Hematopoietic multipotent progenitor cell treated with erythropoietin and hydrocortisone succinate and interleukin-3 and kit ligand, for 15 days (in vitro differentiated cells): ENCODE results near the gene GLCCI1.
"Not testable (repeated sequence)": the region's sequence is repeated elsewhere in the genome, so short reads cannot be mapped to it uniquely, and the experiment has no call there.

ENCODE experiments used
- DNase-seq: peaks from one replicate; pipeline ENCODE4 v3.0.0-alpha.2; 2015; ENCODE audit warnings: low spot score

Gene GLCCI1

DNA sequence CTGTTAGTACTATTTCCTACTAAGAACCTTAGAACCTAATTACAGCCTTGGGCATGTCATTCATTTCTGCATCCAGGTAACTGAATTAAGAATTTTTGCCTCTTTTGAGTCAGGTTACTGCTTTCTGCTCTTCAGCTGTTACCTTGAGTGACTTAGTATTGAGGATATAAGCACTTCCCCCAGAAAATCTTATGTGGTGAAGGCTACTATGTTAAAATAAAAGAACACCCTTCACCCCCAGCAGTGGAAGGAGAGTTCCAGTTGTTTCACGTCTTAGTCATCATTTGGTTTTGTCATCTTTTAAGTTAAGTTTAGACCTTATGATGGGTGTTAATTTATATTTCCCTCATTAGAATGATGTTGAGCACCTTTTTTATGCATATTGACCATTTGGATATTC is 82.8 kb downstream of the GLCCI1 start:
- no peak for DNase-seq

DNA sequence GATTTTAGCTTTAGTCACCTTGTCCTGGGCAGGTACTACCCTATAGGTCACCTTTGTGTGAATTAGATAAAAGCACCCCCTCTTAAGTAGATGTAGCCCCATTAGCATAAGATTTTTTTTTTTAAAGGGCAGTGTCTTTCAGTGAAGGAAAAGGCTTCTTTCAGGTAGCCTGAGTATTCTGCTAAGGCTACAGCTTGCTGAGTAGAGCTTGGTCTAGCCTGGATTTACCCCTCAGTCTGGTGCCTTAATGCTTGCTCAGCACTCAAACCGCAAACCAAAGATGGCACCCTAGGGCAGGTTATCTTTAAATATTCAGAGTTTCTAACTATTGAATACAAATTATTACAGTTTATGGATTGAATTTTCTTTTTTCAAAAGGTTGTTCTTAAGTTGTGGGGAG is 83.4 kb downstream of the GLCCI1 start:
- no peak for DNase-seq

DNA sequence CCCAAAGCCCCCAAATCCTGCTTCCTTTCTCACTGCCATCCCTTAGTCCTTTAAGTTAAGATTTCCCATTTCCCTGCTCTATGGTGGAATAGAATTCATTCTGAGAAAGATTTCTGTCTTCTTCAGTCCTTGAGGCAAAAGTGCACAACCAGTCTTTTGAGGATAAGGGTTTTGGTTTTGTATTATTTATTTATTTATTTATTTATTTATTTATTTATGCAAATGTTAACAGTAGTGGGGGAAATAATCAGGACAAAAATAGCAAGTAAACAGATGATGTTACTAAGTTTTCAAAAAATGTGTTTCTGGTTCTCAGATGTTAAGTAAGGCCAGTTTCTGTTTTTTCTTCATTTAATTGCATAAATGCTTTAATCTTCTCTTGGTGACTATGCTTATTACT is 84.2 kb downstream of the GLCCI1 start:
- DNase-seq, result no peak

DNA sequence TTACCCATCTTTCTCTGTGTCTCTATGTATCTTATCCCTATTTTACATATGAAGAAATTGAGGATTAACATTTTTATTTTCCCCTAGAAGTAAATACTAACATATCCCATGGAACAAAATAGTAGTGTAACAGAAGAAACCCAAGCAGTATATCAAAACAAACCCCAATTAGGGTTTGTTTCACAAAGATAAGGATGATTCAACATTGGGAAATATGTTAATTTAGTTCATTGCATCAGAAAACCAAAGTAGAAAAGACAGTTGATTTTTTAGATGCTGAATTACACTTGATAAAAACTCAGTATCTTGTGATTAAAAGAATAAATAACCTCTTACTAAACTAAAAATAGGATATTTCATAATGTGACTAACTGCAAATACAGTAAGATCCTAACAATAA is 87.8 kb downstream of the GLCCI1 start:
- no peak for DNase-seq

DNA sequence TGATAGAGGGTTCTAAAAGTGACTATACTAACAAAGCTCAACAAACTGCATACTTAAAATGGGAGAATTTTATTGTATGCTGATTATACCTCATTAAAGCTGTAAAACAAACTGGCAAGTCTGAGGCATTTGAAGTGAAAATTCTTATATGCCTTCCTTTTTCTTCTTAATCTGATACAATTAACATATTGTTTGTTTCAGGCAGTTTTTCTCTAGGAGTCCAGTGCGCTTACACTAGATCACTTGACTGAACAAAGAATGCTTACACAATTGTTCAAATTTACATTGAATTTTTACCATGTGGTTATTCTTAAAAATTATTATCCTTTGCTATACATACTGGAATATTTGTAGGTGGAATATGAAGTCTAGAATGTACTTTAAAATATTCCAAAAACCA is 89.0 kb downstream of the GLCCI1 start:
- DNase-seq, result no peak

DNA sequence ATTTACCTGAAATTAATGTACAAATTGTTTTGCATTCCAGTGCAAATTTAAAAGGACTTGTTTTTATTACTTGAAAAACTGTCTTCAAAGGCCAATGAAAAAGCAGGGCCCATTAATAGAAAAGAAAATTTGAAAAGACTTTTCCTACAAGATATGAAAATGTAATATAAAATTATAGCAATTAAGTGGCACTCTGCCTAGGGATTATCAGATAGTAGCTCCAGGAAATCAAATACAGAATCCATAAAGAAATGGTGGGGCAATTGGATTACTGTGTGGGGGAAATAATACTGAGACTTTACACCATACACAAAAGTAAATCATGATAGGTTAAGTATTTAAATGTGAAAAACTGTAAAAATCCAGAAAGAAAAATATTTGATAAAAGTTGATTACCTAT is 89.7 kb downstream of the GLCCI1 start:
- no peak for DNase-seq

DNA sequence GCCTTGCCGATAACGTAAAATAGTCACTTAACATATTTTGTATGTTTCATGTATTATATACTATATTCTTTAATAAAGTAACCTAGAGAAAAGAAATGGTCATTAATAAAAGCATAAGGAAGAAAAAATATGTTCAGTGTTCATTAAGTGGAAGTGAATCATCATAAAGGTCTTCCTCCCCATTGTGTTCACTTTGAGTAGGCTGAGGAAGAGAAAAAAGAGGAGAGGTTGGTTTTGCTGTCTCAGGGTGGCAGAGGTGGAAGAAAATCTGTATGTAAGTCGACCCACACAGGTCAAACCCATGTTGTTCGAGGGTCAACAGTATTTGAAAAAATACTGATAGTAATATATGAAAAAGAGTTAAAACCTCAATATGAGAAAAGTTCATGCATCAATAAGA is 90.3 kb downstream of the GLCCI1 start:
- no peak for DNase-seq

DNA sequence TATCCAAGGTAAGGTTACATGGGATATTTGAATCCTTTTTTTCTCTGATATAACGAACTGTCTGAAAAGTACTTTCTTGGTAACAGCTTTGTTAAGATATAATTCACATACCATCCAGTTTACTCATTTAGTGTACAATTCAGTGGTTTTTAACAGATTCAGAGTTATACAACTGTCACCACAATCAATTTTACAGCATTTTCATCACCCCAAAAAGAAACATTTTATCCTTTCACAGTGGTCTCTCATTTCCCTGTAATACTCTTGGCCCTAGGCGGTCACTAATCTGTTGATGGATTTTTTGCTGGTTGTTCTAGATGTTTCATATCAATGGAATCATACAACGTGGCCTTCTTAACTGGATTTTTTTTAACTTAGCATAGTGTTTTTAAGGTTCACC is 91.6 kb downstream of the GLCCI1 start:
- no peak for DNase-seq

DNA sequence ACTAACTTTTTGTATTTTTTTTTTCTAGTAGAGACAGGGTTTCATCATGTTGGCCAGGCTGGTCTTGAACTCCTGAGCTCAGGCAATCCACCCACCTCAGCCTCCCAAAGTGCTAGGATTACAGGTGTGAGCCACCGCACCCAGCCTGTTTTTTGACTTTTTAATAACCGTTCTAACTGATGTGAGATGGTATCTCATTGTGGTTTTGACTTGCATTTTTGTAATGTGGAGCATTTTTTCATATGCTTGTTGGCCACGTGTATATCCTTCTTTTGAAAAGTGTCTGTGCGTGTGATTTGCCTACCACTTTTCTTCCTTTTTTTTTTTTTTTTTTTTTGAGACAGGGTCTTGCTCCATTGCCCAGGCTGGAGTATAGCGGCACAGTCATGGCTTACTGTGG is 94.7 kb downstream of the GLCCI1 start:
- DNase-seq, result not testable (repeated sequence)

DNA sequence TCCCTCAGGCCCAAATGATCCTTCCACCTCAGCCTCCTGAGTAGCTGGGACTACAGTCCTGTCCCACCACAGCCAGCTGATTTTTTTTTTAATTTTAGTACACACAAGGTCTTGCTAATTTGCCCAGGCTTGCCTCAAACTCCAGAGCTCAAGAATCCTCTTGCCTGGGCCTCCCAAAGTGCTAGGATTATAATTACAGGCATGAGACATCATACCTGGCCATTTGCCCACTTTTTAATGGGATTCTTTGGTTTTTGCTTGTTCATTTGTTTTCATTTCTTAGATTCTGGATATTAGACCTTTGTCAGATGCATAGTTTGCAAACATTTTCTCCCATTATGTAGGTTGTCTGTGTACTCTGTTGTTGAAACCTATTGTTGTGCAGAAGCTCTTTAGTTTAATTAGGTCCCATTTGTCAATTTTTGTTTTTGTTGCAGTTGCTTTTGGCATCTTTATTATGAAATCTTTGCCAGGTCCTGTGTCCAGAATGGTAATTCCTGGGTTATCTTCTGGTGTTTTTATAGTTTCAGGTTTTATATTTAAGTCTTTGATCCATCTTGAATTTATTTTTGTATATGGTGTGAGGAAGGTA is 95.2 kb downstream of the GLCCI1 start:
- no peak for DNase-seq

DNA sequence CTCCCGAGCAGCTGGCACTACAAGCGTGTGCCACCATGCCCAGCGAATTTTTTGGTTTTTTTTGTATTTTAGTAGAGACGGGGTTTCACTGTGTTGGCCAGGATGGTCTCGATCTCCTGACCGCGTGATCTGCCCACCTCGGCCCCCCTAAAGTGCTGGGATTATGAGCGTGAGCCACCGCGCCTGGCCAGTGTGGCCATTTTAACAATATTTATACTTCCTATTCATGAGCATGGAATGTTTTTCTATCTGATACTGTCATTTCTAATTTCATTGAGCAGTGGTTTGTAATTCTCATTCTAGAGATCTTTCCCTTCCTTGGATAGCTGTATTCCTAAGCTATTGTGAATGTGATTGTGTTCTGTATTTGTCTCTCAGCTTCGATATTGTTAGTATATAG is 96.2 kb downstream of the GLCCI1 start:
- DNase-seq, result no peak

DNA sequence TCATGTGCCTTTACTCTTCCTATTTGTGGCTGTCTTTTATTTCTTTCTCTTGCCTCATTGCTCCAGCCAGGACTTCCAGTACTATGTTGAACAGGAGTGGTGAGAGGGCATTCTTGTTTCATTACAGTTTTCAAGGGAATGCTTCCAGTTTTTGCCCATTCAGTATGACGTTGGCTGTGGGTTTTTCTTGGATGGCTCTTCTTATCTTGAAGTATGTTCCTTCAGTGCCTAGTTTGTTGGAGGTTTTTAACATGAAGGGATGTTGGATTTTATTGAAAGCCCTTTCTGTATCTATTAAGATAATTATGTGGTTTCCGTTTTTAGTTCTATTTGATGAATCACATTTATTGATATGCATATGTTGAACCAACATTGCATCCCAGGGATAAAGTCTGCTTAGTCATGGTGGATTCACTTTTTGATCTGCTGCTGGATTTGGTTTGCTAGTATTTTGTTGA is 96.8 kb downstream of the GLCCI1 start:
- no peak for DNase-seq

DNA sequence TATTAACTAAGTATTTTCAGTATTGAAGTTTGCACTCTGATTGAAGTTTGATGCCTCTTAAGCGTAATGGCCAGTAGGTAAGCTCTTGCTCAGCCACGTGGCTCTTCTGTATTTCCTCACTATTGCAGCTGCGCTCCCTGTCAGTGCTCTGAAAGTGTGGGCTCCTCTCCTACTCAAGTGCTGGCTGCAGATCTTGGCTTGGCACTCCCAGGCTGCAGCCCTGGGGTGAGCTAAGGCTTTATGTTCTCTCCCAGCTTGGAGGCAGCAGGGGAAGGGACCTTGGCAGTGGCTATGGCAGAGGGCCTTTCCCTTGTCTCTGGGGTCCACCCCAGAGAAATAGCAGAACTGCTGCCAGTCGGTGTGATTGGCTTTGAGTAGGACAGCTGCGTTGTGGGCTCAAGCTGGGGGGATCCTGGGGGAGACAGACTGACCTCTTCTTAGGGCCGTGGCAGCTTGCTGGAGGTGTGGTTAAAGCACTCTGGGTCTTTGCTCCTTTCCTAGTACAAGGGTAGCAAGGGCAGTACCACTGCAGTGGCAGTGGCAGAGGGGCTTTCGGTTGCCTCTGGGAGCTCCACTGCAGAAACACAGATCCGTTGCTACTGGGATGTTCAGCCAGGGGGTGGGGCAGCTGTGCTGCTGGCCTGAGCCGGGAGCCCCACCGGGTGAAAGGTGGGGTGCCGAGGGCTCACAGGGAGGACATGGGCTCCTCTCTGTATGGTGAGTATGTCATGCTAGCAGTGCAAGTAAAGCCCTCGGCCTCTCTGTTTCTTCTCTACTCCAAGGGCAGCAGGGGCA is 100.5 kb downstream of the GLCCI1 start:
- DNase-seq, result no peak

DNA sequence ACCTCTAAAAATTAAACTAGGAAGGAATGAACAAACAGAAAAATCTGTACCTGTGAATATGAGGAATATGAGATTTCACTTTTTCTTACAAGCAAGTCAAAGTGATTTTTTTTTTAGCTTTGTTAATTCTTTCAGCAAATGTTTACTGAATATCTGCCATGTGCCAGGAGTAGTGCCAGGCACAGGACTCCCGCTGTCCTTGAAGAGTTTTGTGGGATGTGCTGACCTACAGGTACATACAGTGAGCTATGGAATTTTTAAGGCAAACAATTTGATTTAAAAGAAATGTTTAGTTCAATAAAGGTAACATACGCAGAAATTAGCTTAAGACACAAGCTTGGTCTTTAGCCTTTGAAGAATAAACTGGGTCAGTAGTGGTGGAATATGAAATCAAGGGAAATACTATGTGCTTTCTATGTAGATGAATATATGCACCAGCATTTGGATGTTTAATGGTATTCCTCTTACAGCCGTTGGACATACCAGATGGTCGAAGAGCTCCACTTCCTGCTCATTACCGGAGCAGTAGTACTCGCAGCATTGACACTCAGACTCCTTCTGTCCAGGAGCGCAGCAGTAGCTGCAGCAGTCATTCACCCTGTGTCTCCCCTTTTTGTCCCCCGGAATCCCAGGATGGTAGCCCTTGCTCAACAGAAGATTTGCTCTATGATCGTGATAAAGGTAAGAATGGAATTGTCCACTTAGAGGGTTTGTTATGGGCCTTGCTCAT is 102.0 kb downstream of the GLCCI1 start:
- DNase-seq, result no peak

DNA sequence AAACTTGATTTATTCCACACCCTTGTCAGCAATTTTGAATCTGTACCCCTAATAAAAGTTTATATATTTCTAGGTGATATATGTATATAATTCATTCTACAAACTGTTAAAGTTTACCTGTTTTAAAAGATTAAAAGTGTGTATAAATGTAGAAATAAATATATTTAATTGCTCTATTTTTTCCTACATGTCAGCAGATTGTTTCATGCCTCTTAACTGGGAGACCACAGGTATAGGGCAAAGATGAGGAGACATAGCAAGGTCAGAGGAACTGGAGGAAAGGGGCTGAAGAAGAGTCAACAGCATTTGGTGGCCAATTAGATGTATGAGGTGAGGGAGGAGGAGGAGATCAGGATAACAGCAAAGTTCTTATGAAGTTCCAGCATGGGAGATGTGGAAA is 109.8 kb downstream of the GLCCI1 start:
- DNase-seq, result no peak

DNA sequence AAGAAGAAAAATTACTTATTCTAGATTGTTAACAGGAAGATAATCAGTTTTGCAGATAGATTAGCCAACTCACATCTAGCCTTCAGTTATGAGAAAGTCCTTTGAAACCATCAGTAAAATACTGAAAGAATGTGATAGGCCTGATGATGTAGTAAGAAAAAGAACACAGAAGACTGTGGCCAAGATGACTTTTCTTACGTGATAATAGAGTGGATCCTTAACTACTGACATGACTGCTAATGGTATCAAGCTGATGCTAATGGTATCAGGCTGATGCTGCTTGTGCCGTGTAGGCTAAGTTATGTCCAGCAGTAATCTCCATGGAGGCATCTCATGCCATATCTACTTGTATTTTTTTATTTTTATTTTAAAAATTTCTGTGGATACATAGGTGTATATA is 114.2 kb downstream of the GLCCI1 start:
- no peak for DNase-seq

DNA sequence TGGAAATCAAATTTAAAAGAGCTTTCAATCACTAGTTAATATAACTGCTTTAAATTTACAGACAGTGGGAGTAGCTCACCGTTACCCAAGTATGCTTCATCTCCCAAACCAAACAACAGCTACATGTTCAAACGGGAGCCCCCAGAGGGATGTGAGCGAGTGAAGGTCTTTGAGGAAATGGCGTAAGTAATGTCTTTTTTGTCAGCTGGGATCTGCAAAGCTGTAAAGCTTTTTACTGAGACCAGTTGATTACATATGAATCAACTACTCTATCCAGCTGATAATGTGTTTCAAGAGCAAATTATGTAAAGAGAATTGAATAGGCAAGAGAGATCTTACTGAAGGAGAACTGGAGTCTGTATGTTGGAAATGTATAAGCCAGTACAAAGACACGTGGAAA is 116.2 kb downstream of the GLCCI1 start:
- DNase-seq, result no peak

DNA sequence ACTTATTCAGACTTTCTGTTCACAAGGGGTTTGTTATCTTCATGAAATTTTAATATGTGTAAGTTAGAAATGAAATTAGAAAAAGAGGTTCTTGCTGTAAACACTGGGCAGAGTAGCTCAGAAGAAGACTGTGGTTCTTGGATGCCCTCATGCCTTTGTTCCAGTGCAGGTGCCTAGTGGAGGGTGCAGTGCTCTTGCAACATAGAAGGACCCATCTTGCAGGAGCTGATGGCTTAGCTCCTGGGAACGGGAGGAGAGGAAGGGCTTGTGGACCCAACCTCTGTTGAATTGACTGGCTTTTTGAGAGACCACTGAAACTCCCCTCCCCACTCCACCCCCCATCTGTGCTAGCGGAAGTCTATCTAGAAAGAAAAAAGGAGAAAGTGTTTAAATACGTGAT is 116.8 kb downstream of the GLCCI1 start:
- no peak for DNase-seq

DNA sequence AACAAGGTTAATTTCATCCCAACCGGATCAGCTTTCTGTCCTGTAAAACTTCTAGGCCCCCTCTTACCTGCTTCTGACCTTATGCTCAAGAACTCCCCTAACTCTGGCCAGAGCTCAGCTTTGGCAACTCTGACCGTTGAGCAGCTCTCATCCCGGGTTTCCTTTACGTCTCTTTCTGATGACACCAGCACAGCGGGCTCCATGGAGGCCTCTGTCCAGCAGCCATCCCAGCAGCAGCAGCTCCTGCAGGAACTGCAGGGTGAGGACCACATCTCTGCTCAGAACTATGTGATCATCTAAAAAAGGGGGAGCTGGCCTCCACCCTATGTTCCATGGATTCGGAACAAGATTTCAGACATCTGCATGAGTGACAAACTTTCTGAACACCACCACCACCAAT is 117.6 kb downstream of the GLCCI1 start:
- no peak for DNase-seq

DNA sequence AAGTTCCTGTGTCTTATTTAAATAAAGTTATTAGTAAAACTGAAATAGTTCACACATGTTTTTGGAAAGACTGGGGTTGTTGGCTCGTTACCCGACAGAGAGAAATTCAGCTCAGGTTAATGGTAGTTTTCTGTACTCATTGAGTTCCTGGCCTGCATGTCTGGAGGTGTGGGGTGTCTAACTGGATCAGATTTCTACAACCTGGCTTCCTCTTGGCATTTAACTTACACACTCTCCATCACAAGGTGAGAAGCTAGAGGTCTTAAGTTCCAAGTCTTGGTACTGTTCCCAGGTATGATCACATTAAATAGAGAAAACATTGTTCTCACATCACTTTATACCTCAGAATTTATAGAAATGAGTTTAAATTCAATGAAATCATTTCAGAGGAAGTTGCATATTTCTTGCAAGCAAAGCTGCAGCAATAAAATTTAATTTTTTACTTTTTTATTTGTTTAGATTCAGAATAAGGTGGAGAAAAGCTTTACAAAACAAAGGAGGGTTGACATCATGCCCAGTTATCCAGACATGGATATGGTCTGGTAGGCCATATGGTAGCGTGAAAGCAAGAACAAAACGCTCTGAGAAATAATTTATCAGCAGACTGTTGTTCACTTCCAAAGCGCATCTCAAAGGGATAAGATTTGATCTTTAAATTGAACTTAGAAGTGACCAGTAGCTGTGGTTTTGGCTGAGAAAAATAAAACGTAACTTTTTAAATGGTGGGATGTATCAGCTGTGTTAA is 120.6 kb downstream of the GLCCI1 start:
- no peak for DNase-seq

DNA sequence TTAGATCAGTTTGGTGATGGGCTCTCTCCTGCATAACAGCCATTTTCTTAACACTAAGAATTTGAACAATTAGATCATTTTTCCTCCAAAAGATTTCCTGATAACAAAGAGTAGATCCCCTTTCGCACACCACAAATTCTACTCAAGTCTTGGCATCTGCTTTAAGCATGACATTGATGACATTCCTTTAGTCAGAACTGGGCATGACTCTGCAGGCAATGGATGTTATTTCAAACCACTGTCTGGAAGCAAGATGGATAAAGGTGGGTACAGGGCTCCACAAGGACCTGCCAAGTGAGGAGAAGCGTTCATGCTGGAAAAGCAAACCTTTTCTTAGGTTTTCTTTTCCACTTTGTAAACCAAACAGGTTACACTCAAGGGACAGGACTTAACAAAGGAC is 123.5 kb downstream of the GLCCI1 start:
- DNase-seq, result no peak
